Sciatic nerve (tissue), 2 donors: ENCODE measurements around the gene XPR1. TPM values are rescaled to one million over a fixed set of nuclear protein-coding genes. Genes with fewer than 3 reads are reported as not detected.

ENCODE experiments used
- ATAC-seq: fragments of 200-7000 bp; cut with Tn5 transposase; one replicate; pipeline ENCODE4 v1.9.1; 2020; ENCODE audit warnings: mild to moderate bottlenecking, moderate library complexity
- DNase-seq: peaks from one replicate; pipeline ENCODE4 v3.0.0-alpha.2; 2020; ENCODE audit warnings: low spot score
- intact Hi-C: fragments of 100-400 bp; cut with DNase I; formaldehyde crosslinking; loops from one replicate; pipeline ENCODE4 v1.14.2; 2022
- total RNA-seq: library from RNA; stranded (reverse); fragmentation: NEBNext Ultra II Directional; extraction: Animal tissue kit (Norgen Biotek cat#: 25700); gene quantifications from one replicate; pipeline ENCODE4 v1.2.1, GENCODE V29; 2021
- donor health status: DM: no; HTN: no; CAD: no.
- donor health status: DM: no; HTN: no; CAD: no.

The XPR1 gene
- total RNA-seq, 1 donor from 2014 or later, result 19.9 TPM

- ATAC-seq (no peak), DNase-seq (no peak)
- intact Hi-C loops, result no loop called here
Measured at GRCh38 chr1:180928331-180929230, 296.8 kb downstream of the XPR1 start.

- ATAC-seq, result no peak
- intact Hi-C loops, result no loop called here
- DNase-seq, result no peak
Measured at GRCh38 chr1:180929389-180929788, 297.6 kb downstream of the XPR1 start.

DNA sequence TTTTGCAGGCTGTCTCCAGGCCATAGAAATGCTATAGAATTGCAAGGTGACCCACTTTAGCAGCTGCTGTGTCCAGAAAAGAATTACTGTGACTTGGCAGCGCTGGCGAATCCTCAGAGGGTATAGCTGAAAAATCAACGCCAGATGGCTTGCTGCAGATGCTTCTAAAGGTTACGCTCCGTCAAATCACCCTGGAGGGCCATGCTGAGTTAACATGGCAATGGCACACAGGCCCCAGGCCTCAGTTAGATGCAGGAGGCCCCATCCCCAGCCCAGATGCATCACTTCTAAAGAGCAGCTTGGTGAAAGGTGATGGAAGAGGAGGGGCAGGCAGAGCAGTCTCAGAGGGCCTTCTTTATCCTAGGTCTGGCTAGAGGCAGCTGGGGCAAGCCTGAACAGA, 298.9 kb downstream of the XPR1 start:
- ATAC-seq, result no peak
- no peak for DNase-seq
- intact Hi-C loops, result no loop called here

DNA sequence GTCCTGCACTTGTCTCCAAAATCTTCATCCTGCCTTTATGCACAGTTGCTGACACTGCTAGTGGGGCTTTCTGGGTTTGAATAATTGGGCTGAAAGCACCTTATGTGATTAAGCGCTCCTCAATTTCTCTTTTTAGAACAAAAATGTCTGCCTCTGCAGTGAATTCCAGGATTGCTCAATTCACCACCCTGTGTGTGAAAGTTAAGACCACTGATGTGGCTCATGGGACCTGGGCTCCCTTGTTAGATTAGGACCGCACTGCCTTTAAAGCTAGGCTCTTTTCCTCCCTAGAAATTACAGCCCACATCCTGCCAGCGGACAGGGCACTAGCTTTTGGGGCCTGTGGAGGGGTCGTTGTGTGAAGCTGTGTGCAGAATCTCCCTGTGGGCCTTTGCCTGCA, 299.7 kb downstream of the XPR1 start:
- intact Hi-C loops, result no loop called here
- ATAC-seq (no peak), DNase-seq (no peak)

DNA sequence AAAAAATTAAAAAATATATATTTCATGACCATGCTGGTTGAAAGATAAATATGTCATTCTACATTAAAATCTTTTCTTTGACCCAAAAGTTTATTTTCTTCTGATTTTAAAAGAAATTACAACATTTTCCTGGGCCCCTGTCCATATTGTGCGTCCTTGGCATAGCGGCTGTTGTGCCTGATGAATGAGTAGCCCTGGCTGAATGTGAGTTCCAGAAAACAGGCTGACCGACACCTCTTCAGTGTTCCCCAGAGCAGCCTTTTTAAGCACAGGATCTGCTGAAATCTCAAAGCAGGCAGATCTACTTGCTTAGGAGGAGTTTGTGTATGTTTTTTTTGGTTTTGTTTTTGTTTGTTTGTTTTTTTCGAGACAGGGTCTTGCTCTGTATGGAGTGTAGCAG, 300.6 kb downstream of the XPR1 start:
- ATAC-seq (no peak), DNase-seq (no peak)
- intact Hi-C loops, result no loop called here

DNA sequence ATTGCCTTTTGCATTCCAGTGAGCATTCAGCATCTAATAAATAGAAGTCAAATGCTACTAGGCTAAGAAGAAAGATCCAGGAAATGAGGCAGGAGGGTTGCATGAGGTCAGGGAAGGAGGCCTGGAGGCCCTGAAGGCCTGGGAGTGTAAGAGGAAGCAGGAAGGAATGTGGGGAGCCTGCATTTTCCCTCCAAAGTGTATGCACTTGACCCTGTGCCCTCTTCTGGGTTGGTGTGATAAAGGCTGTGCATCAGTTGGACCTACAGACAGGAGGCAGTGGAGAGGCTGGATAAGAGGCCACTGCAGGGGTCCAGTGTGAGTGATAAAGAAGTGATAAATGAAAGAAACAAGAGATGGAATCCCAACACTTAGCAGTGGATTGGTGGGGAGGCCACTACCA, 301.3 kb downstream of the XPR1 start:
- DNase-seq (no peak), ATAC-seq (no peak)
- intact Hi-C loops, result no loop called here

DNA sequence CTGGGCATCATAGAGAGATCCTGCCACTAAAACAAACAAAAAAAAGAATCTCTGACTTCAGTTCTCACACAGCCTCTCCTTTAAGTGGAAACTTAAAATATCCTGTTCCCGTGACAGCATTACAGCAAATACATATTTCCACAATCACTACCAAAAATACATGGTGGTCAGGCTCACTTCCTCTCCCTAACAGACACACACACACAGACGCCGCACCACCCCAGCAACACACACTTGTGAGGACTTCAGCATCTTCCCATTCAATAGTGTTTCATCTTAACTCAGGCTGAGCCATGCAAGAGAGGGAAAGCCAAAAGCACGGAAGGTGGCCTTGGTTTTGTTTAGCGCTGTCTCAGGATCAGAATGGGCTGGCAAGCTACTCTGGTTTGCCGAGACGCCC, 302.7 kb downstream of the XPR1 start:
- intact Hi-C loops, result no loop called here
- DNase-seq, result no peak
- ATAC-seq, result no peak

DNA sequence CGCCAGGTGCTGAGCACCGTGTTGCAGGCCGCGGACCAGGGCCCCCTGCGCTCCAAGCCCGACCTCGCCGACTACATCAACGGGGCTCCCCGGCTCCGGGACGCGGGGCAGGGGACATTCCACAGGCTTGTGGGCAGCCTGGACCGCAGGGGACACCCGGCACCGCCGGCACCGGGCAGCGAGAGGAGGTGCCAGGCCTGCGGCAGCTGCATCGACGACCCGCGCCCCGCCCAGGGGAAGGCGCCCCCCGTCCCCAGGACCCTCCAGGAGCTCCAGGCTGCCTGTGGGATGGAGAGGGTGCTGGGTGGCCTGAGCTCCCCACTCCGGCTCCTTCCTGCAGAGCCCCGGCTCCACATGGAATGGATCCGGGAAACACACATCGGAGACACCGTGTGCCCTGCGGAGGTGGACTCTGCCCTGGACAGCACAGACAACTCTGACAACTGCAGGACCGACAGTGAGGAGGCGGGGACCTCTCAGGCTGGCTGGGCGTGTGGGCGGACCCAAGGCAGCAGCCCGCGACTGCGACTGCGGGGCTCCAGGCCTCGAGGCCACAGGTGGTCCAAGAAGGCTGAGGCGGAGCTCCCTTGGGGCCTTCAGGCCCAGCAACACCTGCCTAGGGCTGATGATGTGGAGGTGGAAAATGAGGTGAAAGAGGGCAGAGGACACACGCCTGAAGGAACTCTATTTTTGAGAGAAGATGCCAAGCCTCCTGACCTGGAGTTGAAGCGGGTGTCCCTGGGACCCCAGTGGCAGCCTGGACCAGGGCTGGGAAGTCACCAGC, 303.7 kb downstream of the XPR1 start:
- intact Hi-C loops, result no loop called here
- no peak for DNase-seq
- ATAC-seq, result no peak

GRCh38 chr1:180936110-180937011, 304.5 kb downstream of the XPR1 start:
- intact Hi-C loops, result no loop called here
- DNase-seq (no peak), ATAC-seq (no peak)

DNA sequence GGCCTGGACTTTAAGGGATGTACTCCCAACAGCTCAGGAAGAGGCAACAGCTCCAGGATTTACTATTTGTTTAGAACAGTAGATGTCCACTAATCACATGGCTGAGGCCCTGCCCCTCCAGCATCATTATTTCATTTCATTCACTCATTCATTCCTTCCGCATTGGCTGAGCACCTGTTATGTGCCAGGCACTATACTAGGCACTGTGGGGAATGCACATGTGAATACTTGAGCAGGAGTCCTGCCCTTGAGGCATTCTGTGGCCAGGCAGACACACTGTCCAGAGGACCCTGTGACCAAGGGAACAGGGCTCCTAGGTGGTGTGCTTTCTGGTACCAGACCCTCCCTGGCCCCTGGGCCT, 305.2 kb downstream of the XPR1 start:
- DNase-seq (no peak), ATAC-seq (no peak)
- intact Hi-C loops, result no loop called here

- no peak for ATAC-seq
- no peak for DNase-seq
- intact Hi-C loops, result no loop called here
Measured at GRCh38 chr1:180937624-180938225, 305.9 kb downstream of the XPR1 start.

DNA sequence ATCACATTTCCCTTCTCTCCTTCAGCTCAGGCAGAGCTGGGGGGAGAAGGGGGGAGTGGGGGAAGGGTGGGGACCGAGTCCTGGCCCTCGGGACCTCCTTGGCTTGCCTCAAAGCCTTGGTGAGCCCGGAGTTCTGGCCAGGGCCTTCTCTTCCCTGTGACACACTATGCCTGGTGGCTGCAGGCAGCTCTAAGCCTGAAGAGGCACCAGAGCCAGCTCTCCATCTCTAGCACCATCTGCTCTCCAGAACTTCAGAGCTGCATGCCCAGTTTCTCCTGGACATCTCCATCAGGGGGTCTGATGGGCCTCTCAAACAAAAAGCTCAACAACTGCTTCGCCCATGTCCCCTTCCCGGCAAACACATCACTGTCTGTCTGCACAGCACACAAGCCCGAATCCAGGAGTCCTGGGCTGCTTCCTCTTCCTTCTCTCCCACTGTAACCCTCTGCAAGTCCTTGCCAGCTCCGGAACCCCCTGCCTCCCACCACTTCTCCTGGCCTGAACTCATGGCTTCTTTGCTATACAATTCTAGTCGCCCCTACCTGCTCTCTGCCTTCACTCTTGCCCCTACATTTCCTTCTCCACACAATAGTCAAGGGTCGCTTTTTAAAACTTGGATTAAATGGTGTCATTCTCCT, 307.4 kb downstream of the XPR1 start:
- DNase-seq, result no peak
- ATAC-seq, result no peak
- intact Hi-C loops, result no loop called here

DNA sequence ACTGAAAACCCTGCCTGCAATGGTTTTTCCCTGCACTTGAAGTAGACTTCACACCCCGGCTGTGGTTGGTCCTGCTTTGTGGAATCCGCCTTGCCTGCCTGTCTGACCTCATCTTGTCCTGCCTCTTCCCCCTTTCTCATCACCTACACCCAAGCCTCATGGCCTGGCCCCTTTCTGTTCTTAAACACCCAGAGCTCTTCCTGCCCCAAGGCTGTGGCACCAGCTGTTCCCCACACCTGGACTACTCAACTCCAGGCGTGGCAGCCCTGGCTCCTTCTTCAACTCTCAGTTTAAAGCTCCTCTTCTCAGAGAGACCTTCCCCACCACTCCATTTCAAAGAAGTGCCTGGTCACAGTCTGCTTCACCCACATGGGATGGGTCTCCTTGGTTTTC, 307.9 kb downstream of the XPR1 start:
- DNase-seq (no peak), ATAC-seq (no peak)
- intact Hi-C loops, result loop anchor here (10.0 kb wide), 1 partner anchor 195 kb away; no protein-coding TSS in a partner anchor

Other genes starting within 250 kb of the XPR1 start
- gene ACBD6, start 129.4 kb upstream of the XPR1 start, total RNA-seq, result 33.4 TPM
- gene OVAAL, start 73.1 kb upstream of the XPR1 start, total RNA-seq, result not detected